BE2C (cell line): ENCODE data around the gene PELO.

Source experiments
- DNase-seq: peaks from one replicate; pipeline ENCODE4 v3.0.0-alpha.2; 2020
- H3K27me3 ChIP-seq: fragments of 250-450 bp; sonication (Bioruptor Pico); 2 replicates; pipeline ENCODE4 v1.5.1; 2020; ENCODE audit warnings: mild to moderate bottlenecking
- H3K36me3 ChIP-seq: fragments of 250-450 bp; sonication (Bioruptor Pico); 2 replicates; pipeline ENCODE4 v1.5.1; 2020; ENCODE audit warnings: mild to moderate bottlenecking
- H3K4me1 ChIP-seq: fragments of 250-450 bp; sonication (Bioruptor Pico); 2 replicates; pipeline ENCODE4 v1.5.1; 2020
- H3K4me3 ChIP-seq: 2 replicates; pipeline ENCODE4 v1.5.1; 2011; ENCODE audit warnings: low read depth, low read length
- H3K9me3 ChIP-seq: fragments of 250-450 bp; sonication (Bioruptor Pico); 2 replicates; pipeline ENCODE4 v1.5.1; 2020
- TF ChIP-seq, protein P1 (sequence below): IDR thresholded peaks from 2 replicates; pipeline ENCODE4 v1.5.1; 2012; ENCODE audit warnings: mild to moderate bottlenecking, low read depth, low read length

The PELO gene

DNA sequence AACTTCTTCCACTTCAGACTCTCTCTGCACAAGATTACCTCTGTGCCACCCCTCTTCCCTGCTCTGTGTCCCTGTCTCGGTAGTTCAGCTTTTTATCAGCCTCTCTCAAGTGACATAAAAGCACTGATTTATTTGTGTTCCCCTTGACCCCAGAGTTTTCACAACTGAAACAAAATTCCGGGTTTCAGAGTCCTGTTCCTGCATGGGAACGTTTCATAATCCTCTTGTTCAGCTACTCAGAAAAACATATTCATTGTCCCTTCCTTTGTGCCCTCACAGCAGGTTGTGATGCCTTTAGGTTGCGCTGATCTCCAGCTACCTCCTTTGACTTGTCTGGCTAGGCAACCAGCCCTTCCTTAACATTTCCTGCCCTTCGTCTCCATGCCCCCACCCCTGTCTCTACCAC, 13.7 kb upstream of the PELO start:
- Histone ChIP-seq H3K9me3 (no peaks in the 10 kb centered on the region), H3K36me3 (no peaks in the 10 kb centered on the region), H3K4me1 (no peaks in the 10 kb centered on the region; the same call in 1 of the 2 replicates), H3K27me3 (no peaks in the 10 kb centered on the region), H3K4me3 (no peak overlapping the region)
- TF ChIP-seq, protein P1, sequence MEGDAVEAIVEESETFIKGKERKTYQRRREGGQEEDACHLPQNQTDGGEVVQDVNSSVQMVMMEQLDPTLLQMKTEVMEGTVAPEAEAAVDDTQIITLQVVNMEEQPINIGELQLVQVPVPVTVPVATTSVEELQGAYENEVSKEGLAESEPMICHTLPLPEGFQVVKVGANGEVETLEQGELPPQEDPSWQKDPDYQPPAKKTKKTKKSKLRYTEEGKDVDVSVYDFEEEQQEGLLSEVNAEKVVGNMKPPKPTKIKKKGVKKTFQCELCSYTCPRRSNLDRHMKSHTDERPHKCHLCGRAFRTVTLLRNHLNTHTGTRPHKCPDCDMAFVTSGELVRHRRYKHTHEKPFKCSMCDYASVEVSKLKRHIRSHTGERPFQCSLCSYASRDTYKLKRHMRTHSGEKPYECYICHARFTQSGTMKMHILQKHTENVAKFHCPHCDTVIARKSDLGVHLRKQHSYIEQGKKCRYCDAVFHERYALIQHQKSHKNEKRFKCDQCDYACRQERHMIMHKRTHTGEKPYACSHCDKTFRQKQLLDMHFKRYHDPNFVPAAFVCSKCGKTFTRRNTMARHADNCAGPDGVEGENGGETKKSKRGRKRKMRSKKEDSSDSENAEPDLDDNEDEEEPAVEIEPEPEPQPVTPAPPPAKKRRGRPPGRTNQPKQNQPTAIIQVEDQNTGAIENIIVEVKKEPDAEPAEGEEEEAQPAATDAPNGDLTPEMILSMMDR, result no peak
- no peak for DNase-seq

DNA sequence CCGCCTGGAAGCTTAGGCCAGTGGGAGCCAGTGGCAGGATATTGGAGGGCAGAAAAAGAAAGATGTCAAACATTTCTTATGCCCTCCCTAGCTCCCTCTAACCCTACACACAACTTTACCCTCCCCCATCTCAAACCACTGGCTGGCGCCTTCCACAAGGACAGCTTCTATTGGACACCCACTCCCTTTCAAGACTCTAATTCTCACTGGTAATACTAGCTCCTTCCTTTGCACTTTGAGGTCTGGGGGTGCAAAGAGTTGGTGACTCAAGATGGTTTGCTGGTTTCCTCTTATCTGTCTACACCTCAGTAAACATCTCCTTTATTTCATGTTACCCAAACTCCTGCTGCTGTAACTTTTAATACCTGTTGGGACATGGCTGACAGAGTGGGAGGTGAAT, 11.6 kb upstream of the PELO start:
- DNase-seq, result no peak
- Histone ChIP-seq H3K4me1 (no peaks in the 10 kb centered on the region; the same call in 1 of the 2 replicates), H3K27me3 (no peaks in the 10 kb centered on the region), H3K36me3 (no peaks in the 10 kb centered on the region), H3K4me3 (no peak overlapping the region), H3K9me3 (no peaks in the 10 kb centered on the region)
- TF ChIP-seq, protein P1, result no peak

DNA sequence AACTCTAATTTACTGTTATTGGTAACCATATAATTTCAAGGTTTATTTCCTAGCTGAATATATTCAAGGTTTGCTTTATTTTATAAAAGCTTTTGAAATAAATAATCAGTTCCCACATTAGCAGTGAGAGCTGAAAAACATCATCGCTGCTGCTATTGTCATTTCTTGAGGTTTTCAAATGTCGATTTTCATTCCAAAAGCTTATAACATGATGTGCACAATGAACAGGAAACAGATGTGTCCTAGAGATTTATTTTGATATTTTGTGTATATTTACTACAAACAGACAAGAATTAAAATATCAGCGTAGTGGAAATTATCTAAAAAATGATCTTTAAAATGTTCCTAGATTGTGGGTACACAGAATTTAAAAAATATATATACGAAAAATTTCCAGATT, 10.5 kb upstream of the PELO start:
- H3K27me3 ChIP-seq, result no peaks in the 10 kb centered on the region
- no peak for DNase-seq
- H3K4me3 ChIP-seq, result no peak overlapping the region
- H3K4me1 ChIP-seq, result no peaks in the 10 kb centered on the region; the same call in 1 of the 2 replicates
- no peaks in the 10 kb centered on the region for H3K36me3 ChIP-seq
- TF ChIP-seq, protein P1, result no peak
- no peaks in the 10 kb centered on the region for H3K9me3 ChIP-seq

DNA sequence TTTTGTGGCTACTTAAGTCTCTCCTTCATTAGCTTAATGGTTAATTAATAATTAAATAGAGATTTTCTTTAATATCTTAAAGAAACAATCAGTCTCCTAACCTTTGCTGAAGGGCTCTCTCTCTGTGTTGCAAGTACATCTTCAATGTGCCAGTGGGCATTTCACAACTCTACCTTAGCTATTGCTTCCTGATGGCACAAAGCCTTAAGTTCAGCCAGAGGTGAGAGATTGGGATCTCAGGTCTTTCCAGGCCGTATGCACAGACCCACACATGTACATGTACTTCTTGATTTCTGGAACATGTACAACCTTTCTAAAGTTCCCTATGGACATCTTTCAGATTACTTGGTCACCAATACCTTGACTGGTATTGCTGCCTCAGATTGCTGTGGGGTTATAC, 8.9 kb upstream of the PELO start:
- no peak for DNase-seq
- Histone ChIP-seq H3K4me3 (no peak overlapping the region), H3K9me3 (no peaks in the 10 kb centered on the region), H3K27me3 (no peaks in the 10 kb centered on the region), H3K4me1 (peaks cover 7% of the 10 kb centered on the region), H3K36me3 (no peaks in the 10 kb centered on the region)
- TF ChIP-seq, protein P1, result no peak

DNA sequence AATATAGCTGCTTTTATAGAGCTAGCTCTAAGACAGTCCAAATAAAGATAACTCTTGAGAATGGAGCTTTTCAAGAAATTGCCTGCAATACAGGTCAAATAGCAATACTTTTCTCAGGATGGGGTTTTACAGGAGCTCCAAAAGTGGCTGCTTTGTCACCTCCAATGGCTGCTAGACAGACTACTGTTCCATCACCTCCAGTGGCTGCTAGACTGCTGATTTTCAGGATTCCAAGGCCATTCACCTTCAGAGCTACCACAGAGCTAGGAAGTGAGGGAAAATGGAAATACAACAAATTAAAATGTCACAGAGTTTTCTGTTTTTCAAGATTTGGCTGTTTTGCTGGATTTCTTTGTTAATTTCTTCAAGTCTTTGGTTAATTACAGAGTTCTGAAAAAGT, 8.5 kb upstream of the PELO start:
- H3K27me3 ChIP-seq, result no peaks in the 10 kb centered on the region
- H3K4me3 ChIP-seq, result no peak overlapping the region
- no peak for DNase-seq
- H3K9me3 ChIP-seq, result no peaks in the 10 kb centered on the region
- TF ChIP-seq, protein P1, result no peak
- H3K36me3 ChIP-seq, result no peaks in the 10 kb centered on the region
- H3K4me1 ChIP-seq, result peaks cover 7% of the 10 kb centered on the region

DNA sequence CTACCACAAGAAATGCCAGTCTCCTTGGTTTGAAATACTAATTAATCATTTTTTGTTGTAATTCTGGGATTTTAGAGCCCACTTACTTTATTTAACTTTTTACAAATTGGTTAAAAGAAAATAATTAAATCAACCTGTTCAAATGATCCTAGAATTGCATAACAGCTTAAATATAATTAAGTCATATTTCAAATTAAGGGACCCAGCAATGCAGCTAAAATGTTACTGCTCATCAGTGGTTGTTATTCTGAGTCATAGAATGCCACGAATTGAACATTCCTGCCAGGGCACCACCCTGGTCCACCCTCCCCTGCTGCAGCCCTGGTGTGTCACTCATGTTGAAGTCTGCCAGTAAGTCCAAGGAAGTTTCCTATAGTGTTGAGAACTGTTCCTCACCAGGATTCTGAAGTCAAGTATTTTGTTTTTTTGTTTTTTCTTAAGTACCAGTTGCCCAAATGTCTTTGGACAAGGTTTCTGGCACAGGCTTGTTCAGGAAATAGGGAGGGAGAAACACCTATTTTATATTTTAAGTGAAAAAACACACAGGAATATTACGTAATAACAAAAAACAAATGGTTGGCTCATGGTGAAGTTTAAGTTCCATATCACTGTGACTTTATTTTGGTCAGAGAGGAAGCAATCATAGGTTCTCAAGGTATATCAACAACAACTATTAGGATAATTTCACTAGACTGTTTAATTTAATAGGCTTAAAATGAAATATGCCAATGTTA, 4.3 kb upstream of the PELO start:
- DNase-seq, result peak; percentile 20
- no peaks in the 10 kb centered on the region for H3K36me3 ChIP-seq
- H3K4me3 ChIP-seq, result no peak overlapping the region
- TF ChIP-seq, protein P1, result no peak
- H3K9me3 ChIP-seq, result no peaks in the 10 kb centered on the region
- H3K27me3 ChIP-seq, result no peaks in the 10 kb centered on the region
- H3K4me1 ChIP-seq, result peaks cover 7% of the 10 kb centered on the region
